Ishikawa (cell line): ENCODE results near the gene DDX39A.

Source experiments
- CEBPB ChIP-seq: IDR thresholded peaks from 2 replicates; pipeline ENCODE4 v1.6.1; 2012
- CREB1 ChIP-seq: IDR thresholded peaks from 2 replicates; pipeline ENCODE4 v1.6.1; 2012; ENCODE audit warnings: low read depth
- EGR1 ChIP-seq: IDR thresholded peaks from 2 replicates; pipeline ENCODE4 v1.6.1; 2012
- EP300 ChIP-seq: IDR thresholded peaks from 2 replicates; pipeline ENCODE4 v1.6.1; 2012; ENCODE audit warnings: borderline replicate concordance
- MAX ChIP-seq: IDR thresholded peaks from 2 replicates; pipeline ENCODE4 v1.6.1; 2012
- RAD21 ChIP-seq: IDR thresholded peaks from 2 replicates; pipeline ENCODE4 v1.6.1; 2012; ENCODE audit warnings: low read depth
- REST ChIP-seq: IDR thresholded peaks from 2 replicates; pipeline ENCODE4 v1.6.1; 2012; ENCODE audit warnings: low read depth, mild to moderate bottlenecking
- TAF1 ChIP-seq: IDR thresholded peaks from 2 replicates; pipeline ENCODE4 v1.6.1; 2012; ENCODE audit warnings: low read depth, mild to moderate bottlenecking
- TCF12 ChIP-seq: IDR thresholded peaks from 2 replicates; pipeline ENCODE4 v1.6.1; 2012; ENCODE audit warnings: low read depth
- YY1 ChIP-seq: IDR thresholded peaks from 2 replicates; pipeline ENCODE4 v1.6.1; 2012; ENCODE audit warnings: low read depth
- TF ChIP-seq, protein P1 (sequence below): IDR thresholded peaks from 2 replicates; pipeline ENCODE4 v1.6.1; 2012

GRCh38 chr19:14446336-14447036 is 27.3 kb upstream of the DDX39A start:
- TF ChIP-seq MAX (no peak), TAF1 (no peak), TCF12 (no peak), REST (no peak), YY1 (no peak), EP300 (no peak), EGR1 (no peak), CEBPB (no peak), CREB1 (no peak), RAD21 (no peak)
- TF ChIP-seq, protein P1, sequence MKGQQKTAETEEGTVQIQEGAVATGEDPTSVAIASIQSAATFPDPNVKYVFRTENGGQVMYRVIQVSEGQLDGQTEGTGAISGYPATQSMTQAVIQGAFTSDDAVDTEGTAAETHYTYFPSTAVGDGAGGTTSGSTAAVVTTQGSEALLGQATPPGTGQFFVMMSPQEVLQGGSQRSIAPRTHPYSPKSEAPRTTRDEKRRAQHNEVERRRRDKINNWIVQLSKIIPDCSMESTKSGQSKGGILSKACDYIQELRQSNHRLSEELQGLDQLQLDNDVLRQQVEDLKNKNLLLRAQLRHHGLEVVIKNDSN = no peak
